ENCODE results near the gene CACNG6.
A peak's percentile ranks its signal among the peaks of the same experiment; 100 is the strongest.

The CACNG6 gene

DNA sequence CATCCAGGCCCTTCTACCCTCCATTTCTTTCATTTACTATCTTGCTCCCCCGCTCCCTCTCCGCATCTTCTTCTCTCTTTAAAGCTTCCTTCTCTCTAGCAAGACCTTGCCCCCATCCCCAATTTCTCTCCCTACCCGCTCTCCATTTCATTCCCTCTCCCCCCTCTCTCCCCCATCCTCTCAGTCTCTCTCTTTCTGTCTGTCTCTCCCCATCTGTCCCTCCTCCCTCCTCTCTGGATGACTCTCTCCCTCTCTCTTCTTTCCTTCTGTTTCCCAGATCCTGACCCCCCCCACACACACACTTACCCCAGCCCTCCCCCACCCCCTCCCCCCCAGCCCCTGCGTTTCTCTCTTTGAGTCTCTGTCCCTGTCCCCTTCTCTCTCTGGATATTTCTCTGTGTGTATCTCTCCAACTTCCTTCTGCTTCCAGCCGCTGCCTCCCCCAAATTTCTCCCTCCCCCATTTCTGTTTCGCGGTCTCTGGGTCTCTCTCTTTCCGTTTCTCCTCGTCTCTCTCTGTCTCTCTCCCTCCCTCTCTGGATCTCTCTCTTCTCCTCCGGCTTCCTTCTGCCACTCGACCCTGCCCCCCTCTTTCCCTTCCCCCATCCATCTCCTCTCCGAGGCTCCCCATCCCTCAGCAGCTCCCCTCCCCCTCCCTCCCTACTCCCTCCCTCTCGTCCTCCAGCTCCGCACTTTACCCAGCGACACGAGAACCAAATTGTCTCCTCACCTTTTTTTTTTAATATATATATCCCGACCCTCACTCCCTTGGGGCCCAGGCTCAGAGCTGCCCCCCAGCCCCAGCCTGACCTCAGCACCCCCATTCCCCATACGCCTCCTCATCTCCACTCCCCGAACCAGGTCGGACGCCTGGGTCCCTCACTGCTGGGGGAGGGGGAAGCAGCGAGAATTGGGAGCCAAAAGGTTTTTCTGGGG is 32.3 kb upstream of the CACNG6 start:
- H3K4me3 ChIP-seq (replicated peaks in 1 of 2; ENCODE audit: low read depth in 2 of 2, low read length in 2 of 2): peak overlapping the region; percentile 23 to 38
- TF ChIP-seq, protein P1, sequence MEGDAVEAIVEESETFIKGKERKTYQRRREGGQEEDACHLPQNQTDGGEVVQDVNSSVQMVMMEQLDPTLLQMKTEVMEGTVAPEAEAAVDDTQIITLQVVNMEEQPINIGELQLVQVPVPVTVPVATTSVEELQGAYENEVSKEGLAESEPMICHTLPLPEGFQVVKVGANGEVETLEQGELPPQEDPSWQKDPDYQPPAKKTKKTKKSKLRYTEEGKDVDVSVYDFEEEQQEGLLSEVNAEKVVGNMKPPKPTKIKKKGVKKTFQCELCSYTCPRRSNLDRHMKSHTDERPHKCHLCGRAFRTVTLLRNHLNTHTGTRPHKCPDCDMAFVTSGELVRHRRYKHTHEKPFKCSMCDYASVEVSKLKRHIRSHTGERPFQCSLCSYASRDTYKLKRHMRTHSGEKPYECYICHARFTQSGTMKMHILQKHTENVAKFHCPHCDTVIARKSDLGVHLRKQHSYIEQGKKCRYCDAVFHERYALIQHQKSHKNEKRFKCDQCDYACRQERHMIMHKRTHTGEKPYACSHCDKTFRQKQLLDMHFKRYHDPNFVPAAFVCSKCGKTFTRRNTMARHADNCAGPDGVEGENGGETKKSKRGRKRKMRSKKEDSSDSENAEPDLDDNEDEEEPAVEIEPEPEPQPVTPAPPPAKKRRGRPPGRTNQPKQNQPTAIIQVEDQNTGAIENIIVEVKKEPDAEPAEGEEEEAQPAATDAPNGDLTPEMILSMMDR (IDR thresholded peaks at IDR 0.05; ENCODE audit: low read depth, low read length): no peak

DNA sequence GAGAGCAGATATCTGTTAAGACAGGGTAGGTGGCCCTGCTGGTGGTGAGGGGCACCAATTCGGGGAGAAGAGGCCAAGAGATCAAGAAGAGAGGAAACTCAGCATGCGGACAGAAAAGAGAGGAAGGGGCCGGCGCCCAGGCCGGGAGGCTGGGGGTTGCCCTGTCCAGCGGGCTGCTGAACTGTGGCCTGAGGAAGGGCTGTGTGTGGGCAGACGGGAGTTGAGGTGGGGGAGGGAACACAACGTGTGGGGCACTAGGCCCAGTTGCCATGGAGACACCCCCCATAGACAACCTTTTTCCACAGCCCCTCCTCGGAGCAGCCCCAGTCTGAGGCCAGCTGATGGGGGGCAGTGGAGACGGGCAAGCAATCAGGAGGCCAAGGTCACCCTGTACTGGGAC is 31.2 kb upstream of the CACNG6 start:
- peak overlapping the region in 1 of 2 donors; percentile 63 for H3K4me3 ChIP-seq (replicated peaks in 1 of 2; ENCODE audit: low read depth in 2 of 2, low read length in 2 of 2)

More for the DNA sequence above, 32.3 kb upstream of the CACNG6 start:
- no peak for DNase-seq (ENCODE audit: low read depth in 2 of 2)

DNA sequence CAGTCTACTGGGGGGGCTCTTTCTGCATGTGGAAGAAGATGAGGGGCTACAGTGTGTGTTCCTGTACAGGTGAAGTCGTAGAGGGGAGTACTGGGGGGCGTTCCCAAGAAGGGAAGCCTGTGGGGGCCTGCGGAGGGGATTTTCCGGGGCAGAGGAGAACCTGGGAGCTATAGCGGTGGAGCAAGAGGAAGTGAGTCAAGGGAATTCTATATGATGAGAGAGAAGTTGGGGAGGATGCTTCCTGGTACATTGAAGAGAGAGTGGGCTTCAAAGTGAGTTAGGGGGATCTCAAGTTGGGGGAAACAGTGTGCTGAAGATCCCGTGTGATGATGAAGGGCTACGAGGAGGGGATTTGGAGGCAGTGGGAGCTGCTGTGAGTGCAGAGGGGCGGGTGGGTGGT is 30.6 kb upstream of the CACNG6 start:
- no peak for DNase-seq (ENCODE audit: low read depth in 2 of 2)
- peak overlapping the region; percentile 63 to 70 for H3K4me3 ChIP-seq (replicated peaks in 1 of 2; ENCODE audit: low read depth in 2 of 2, low read length in 2 of 2)
- TF ChIP-seq, protein P1 (IDR thresholded peaks at IDR 0.05; ENCODE audit: low read depth, low read length): no peak

More for the DNA sequence above, 31.2 kb upstream of the CACNG6 start:
- DNase-seq (ENCODE audit: low read depth in 2 of 2): no peak
- TF ChIP-seq, protein P1 (IDR thresholded peaks at IDR 0.05; ENCODE audit: low read depth, low read length): no peak

DNA sequence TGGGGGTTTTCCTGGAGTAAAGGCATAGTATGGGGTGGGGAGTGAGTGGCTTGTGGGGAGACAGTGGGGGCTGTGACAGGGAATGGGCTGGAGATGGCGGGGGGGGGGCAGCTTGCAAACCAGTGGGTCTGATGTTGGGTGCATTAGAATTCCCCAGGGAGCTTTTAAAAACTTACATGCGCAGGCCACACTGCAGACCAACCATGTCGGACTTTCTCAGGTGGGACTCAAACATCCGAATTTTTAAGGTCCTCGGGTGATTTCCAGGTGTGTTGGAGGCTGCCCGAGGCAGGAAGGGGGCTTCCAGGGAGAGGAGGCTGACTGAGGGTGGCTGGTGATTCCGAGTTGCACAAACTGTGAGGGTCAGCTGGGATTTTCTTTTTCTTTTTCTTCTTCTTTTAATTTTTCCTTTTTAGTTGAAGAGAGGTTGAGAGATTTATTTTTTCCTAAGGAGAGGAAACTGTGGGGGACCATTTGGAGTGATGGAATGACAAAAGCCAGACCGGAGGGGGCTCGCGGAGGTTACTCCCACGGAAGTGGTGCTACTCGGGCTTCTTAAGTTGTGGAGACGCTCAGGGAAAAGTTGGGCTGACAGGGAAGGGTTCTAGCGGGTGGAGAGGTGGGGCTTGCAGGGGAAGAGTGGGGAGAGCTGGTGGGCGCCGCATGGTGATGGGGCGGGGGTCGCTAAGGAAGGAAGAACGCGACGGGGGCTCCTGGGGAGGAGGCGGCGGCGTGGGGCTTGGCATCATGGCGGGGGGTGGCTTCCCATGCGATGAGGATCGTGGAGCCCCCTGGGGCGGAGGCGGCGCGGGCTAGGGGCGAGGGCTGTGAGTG is 29.7 kb upstream of the CACNG6 start:
- TF ChIP-seq, protein P1 (IDR thresholded peaks at IDR 0.05; ENCODE audit: low read depth, low read length): no peak

DNA sequence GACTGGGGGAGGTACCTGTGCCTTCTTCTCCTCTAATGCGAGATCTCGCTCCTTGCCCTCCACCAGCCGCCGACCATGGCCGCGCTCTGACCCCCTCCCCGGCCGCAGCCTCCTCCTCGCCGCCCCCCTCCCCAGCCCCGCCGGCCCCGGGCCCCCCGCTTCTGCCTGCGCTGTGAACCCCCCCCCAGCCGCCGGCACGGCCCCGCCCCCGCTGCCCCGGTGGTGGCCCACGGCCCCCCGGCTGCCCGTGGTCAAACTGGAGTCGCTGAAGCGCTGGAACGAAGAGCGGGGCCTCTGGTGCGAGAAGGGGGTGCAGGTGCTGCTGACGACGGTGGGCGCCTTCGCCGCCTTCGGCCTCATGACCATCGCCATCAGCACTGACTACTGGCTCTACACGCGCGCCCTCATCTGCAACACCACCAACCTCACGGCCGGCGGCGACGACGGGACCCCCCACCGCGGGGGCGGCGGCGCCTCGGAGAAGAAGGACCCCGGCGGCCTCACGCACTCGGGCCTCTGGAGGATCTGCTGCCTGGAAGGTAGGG is 28.5 kb upstream of the CACNG6 start, which contains the start of gene CACNG8:
Gene CACNG8 (plus strand): TSS at position 51 of the 545 bp plus-strand sequence.
- no peak for DNase-seq (ENCODE audit: low read depth in 2 of 2)
- peak within 1 kb of the TSS; percentile 63 to 70 for H3K4me3 ChIP-seq (replicated peaks in 1 of 2; ENCODE audit: low read depth in 2 of 2, low read length in 2 of 2)
- TF ChIP-seq, protein P1 (IDR thresholded peaks at IDR 0.05; ENCODE audit: low read depth, low read length): no peak

More for the DNA sequence above, 29.7 kb upstream of the CACNG6 start:
- H3K4me3 ChIP-seq (replicated peaks in 1 of 2; ENCODE audit: low read depth in 2 of 2, low read length in 2 of 2): peak overlapping the region; percentile 63 to 70
- peak; percentile 67 to 72 for DNase-seq (ENCODE audit: low read depth in 2 of 2)

DNA sequence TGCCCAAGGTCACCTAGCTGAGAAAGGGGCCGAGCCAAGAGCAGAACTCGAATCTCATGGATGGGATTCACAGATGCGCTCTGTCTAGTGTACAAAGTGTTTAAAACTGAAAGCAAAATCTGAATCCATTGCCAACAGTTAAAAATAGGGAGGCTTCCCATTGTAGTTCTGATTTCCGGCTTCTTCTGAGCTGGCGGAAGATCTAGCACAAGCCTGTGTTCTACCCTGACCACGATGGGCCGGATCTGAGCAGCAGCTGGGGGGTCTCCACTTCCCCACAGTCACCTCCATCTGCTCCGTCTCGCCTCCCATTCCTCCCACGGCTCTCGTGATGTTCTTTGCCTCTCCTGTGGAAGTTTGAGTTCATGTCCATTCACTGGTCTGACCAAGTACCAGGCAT is 26.3 kb upstream of the CACNG6 start:
- TF ChIP-seq, protein P1 (IDR thresholded peaks at IDR 0.05; ENCODE audit: low read depth, low read length): no peak
- DNase-seq (ENCODE audit: low read depth in 2 of 2): peak in 1 of 2 donors; percentile 49
- H3K4me3 ChIP-seq (replicated peaks in 1 of 2; ENCODE audit: low read depth in 2 of 2, low read length in 2 of 2): peak overlapping the region in 1 of 2 donors; percentile 18

Measured in cardiac fibroblast (primary cell).